Gastroesophageal sphincter (tissue), 3 donors: ENCODE data around the gene ANHX.

ENCODE experiments used
- POLR2A ChIP-seq, 2 donors: fragments of 450-650 bp; IDR thresholded peaks; one replicate each; pipeline ENCODE4 v1.6.1; 2017; ENCODE audit warnings: antibody characterized with exemption in 2 of 2, mild to moderate bottlenecking in 2 of 2, moderate library complexity in 1 of 2
- POLR2AphosphoS5 ChIP-seq: sonication (generic); formaldehyde crosslinking; IDR thresholded peaks from one replicate; pipeline ENCODE4 v1.6.1; 2017; ENCODE audit warnings: antibody characterized with exemption
- TF ChIP-seq, protein P1 (sequence below), 4 experiments: fragments of 200-600 bp in 2 of 4; fragments of 450-650 bp in 2 of 4; sonication (generic) in 1 of 4; IDR thresholded peaks; one replicate each; pipeline ENCODE4 v1.5.1; 2017 to 2019; ENCODE audit warnings: antibody characterized with exemption in 4 of 4, mild to moderate bottlenecking in 2 of 4, moderate library complexity in 2 of 4

DNA sequence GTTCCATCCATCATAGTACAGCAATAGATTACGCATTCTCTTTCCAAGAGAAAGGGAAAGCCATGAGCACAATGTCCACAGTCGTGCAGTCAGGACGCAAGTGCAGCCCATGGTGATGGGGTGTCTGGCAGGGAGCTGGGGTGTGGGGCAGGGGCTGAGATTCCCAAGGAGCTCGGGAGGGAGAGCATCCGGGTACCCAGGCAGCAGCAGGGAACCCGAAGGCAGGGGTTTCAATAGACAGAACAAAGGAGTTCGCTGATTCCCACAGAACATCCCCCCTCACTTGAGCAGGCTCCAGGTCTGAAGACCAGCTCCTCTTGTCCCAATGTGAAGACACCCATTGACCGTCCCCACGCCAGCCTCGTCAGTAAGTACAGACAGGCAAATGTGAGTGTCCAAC is 13.5 kb downstream of the ANHX start:
- TF ChIP-seq POLR2A (IDR thresholded peaks at IDR 0.05) = no peak
- TF ChIP-seq POLR2AphosphoS5 = no peak
- TF ChIP-seq, protein P1, sequence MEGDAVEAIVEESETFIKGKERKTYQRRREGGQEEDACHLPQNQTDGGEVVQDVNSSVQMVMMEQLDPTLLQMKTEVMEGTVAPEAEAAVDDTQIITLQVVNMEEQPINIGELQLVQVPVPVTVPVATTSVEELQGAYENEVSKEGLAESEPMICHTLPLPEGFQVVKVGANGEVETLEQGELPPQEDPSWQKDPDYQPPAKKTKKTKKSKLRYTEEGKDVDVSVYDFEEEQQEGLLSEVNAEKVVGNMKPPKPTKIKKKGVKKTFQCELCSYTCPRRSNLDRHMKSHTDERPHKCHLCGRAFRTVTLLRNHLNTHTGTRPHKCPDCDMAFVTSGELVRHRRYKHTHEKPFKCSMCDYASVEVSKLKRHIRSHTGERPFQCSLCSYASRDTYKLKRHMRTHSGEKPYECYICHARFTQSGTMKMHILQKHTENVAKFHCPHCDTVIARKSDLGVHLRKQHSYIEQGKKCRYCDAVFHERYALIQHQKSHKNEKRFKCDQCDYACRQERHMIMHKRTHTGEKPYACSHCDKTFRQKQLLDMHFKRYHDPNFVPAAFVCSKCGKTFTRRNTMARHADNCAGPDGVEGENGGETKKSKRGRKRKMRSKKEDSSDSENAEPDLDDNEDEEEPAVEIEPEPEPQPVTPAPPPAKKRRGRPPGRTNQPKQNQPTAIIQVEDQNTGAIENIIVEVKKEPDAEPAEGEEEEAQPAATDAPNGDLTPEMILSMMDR (IDR thresholded peaks at IDR 0.05) = no peak
